GM19467 (cell line): Measurements from ENCODE around the gene ELAVL3.
"Not testable (repeated sequence)": the region's sequence is repeated elsewhere in the genome, so short reads cannot be mapped to it uniquely, and the experiment has no call there.

Source experiments
- ATAC-seq: cut with Tn5 transposase; IDR thresholded peaks from one replicate; pipeline ENCODE4 v1.9.1; 2021; ENCODE audit warnings: mild to moderate bottlenecking, moderate library complexity; ENCODE audit not compliant: unreplicated experiment

ELAVL3 gene

GRCh38 chr19:11486661-11487503 lies 6.0 kb upstream of the ELAVL3 start:
- no peak for ATAC-seq

GRCh38 chr19:11485245-11485837 lies 4.5 kb upstream of the ELAVL3 start:
- ATAC-seq = no peak

DNA sequence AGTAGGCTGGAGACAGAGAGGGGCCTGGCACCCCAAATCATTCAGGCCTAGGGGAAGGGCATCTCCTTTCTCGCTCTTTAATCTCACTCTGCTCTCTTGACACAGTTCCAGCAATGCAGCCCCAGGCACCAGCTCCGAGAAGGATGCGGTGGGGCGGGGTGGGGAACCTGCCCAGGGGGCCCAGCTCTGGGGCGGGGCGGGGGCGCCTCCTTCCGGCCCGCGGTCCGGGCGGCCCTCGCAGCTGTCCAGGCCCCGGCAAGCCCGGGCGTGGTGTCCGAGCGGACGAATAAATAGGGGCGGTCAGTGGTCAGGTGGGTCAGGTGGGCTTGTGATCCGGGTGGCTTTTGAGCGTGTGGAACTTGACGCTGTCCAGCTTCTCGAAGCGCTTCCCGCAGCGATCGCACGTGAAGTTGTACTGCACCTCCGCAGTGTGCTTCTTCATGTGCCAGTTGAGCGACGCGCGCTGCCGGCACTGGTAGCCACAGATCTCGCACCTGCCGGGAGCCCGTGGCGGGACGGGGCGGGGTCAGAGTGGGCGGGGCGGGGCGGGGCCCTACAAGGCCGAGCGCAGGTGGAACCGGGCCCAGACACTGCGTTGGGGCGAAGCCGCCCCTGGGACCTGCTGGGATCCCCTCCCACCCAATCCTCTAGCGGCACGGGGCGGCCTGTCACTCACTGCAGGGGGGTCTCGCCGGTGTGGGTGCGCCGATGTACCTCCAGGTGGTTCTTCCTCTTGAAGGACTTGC lies 2.7 kb upstream of the ELAVL3 start:
- no peak for ATAC-seq

GRCh38 chr19:11482384-11483050 lies 1.7 kb upstream of the ELAVL3 start:
- ATAC-seq = peak; percentile 60

DNA sequence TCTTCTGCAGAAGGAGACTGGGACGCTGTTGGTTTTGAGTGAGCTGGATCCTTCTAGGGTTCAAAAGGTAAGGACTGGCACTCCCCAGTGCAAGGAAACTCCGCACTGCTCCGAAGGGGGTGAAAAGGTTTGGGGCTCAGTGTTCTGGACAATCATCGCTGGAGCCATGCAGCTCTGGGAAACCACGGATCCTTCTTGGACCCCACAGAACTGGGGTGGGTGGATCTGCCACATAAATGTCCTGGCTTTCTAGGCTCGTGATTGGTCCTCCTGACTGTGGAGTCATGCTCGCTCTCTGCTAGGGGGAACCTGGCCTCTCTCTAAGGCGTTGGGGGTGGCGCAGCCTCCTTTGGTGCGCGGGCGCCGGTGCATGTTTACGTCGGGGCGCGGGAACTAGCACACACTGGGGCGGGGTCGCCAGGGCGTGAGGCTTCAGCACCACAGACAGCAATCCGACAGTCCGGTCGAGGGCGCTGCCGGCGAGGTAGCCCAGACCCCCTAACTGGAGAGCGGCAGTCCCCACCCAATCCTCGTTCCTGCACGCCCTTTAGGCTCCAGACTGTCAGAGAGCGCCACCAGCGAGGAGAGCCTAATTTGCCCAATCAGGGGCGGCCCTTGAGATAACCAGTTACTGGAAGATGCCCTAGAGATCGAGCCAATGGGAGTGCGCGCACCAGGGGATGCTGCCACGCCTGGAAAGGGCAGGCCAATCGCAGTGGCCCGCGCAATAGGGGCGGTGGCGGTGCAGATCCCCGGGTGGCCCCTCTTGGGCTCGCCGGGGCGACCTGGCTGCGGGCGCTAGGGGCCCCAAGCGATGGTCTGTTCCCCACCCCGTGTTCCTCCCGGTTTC lies 913 bp upstream of the ELAVL3 start:
- peak; percentile 42 for ATAC-seq

DNA sequence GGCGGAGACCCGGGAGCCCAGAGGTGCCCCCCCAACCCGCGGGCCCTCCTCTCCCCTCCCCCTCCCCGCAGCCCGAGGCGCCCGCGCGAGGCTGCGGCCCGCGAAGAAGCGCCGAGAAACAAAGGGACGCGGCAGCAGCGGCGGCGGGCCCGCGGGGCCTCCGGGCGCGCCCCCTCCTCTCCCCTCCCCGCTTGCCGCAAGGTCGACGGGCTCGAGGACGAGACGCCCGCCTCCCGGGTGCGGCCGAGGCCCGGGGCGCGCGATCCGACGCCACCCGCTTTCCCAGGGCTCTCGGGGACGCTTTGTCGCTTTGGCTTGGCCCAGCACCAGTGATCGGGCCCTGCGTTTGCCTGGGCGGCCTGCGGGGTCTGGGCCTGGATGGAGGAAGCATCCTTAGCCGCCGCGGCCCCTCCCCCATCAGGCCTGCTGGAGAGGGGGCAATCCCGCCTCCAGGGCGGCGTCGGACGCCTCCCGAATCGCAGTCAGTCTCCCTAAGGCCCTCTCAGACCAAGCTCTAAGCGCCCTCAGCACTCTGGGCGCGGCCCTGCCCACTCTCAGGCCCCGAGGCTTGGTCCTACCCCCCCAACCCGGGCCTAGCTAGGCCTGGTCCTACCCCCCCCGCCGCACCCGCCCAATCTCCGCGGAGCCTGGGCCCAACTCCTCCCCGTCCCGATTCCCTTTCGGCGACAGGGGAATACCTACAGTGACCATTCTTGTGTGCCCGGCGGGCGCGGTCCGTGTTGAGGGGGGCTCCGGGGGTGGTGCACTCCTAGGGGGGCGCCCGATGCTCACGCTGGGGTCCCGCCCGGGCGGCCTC lies 740 bp downstream of the ELAVL3 start:
- ATAC-seq = no peak

- no peak for ATAC-seq
Measured at GRCh38 chr19:11479090-11479897, 1.6 kb downstream of the ELAVL3 start.

DNA sequence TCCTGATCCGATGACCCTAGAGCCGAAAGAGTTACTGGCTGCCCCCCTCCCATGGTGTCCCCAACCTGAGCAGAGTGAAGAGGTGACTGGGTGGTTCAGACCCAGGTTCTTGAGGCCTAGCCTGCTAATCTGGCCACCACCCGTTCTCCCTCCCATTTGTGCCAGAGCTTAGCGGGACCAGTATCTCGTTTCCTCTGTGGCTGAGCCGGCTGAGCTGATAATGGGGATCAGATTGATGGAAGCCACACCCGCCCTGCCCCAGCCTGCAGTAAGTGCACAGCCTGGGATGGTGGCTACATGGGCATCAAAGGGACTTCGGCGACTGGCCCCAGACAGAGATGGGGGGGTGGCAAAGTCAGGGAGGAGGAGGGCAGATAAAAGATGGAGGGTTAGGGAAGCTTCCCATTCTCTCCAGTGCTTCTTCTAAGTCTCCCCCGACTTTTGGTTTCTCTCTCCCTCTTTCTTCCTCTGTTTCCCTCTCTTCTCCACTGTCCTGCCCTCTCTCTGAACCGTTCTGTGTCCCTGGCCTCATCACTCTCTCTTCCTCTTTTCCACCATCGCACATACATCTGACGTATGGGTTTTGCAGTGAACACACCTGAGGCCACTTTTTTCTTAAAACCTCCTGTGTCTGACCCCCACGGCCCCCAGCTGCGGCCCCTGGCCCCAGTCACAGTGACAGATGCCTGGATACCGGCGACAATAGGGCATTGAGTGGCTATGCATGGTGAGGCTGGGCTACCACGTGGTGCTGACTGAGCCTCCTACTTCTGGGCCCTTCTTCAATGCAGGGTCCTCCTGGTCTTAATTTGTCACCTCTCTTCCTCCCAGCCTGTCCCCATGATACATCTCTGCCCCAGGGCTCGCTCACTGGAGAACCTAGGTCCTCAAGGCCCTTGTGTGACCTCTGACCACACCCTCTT lies 2.4 kb downstream of the ELAVL3 start:
- no peak for ATAC-seq

- no peak for ATAC-seq
Measured at GRCh38 chr19:11475861-11476260, 5.0 kb downstream of the ELAVL3 start.

- not testable (repeated sequence) for ATAC-seq
Measured at GRCh38 chr19:11475343-11475742, 5.5 kb downstream of the ELAVL3 start.

- ATAC-seq = no peak
Measured at GRCh38 chr19:11473725-11474124, 7.1 kb downstream of the ELAVL3 start.

GRCh38 chr19:11468266-11468845 lies 12.5 kb downstream of the ELAVL3 start:
- ATAC-seq = not testable (repeated sequence)

DNA sequence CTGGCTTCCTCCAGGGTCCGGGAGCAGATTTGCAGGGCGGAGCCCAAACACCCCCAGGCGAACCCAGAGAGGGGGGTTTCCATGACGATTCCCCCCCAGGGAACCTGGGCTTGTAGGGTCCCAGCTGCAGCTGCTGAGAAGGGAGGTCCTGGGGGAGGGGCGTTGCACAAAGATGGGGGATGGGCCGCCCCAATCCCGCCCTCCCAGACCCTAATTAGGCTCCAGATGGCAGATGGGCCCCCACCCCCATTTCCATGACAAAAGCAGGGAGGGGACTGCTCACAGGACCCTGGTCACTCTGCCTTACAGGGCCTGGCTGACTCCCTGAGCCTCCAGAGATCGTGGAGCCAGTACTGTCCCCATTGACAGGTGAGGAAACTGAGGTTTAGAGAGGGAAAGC lies 15.2 kb downstream of the ELAVL3 start:
- ATAC-seq = no peak

DNA sequence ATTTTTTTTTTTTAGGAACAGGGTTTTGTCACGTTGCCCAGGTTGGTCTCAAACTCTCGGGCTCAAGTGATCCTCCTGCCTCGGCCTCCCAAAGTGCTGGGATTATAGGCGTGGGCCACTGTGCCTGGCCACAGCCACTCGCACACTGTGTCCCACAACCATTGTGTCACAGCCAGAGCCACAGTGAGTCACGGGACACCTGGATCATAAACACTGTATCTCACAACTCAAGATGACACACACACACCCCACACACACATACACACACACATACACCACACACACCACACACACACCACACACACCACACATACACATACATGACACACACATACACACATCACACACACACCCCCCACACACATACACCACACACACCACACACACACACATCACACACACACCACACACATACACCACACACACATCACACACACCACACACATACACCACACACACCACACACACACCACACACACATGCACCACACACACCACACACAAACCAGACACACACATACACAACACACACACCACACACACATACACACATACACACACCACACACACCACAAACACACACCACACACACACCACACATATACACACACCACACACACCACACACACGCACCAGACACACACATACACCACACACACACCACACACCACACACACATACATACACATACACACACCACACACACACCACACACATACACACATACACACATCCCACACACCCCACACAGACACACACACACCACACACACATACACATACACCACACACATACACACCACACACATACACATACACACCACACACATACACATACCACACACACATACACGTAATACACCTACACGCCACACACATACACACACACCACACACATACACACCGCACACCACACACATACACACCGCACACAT lies 16.2 kb downstream of the ELAVL3 start:
- ATAC-seq = no peak

- ATAC-seq = no peak
Measured at GRCh38 chr19:11463391-11463790, 17.5 kb downstream of the ELAVL3 start.

DNA sequence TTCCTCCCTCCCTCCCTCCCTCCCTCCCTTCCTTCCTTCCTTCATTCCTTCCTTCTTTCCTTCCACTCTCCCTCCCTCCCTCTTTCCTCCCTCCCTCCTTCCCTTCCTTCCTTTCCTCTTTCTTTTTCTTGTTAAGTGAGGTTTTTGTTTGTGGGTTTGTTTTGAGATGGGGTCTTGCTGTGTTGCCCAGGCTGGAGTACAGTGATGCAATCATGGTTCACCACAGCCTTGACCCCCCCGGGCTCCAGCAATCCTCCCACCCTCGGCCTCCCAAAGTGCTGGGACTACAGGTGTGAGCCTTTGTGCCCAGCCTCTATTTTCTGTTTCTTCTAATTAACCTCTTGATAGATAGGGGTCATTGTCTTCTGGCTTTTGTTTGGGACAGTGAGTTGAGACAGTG lies 19.4 kb downstream of the ELAVL3 start:
- no peak for ATAC-seq
